ENCODE results near the gene INHBC. TPM values are rescaled to one million over a fixed set of nuclear protein-coding genes. Genes with fewer than 3 reads are reported as not detected.

Gene INHBC
- total RNA-seq, 2 experiments from 2014 or later: 0.36 TPM; not detected in 1

GRCh38 chr12:57454566-57455373 is 20.2 kb downstream of the INHBC start, which contains the start of gene INHBE:
TSS of gene INHBE (plus strand) at chr12:57455307. CDS start at chr12:57455537, 230 bp downstream.
- intact Hi-C loops (cut with micrococcal nuclease; ENCODE audit: unreplicated experiment): no loop called here
- Histone ChIP-seq H3K9me2 (ENCODE audit: insufficient read depth, low read length) (no peaks in the 10 kb centered on the region), H3K4me1 (ENCODE audit: insufficient read depth, low read length, poor library complexity, severe bottlenecking) (peaks cover 41% of the 10 kb centered on the region), H3K36me3 (ENCODE audit: insufficient read depth, low read length) (no peaks in the 10 kb centered on the region), H2AFZ (ENCODE audit: low read length) (peak within 1 kb of the TSS; percentile 23; the same call in 1 of the 2 replicates), H3K9me3 (ENCODE audit: low read length) (no peaks in the 10 kb centered on the region), H3K79me2 (ENCODE audit: insufficient read depth, low read depth, low read length) (no peaks in the 10 kb centered on the region), H3K4me2 (ENCODE audit: low read length) (peak within 1 kb of the TSS; percentile 58), H3K27ac (ENCODE audit: low read depth, low read length, poor library complexity, severe bottlenecking) (no peak within 1 kb of the TSS), H3K4me3 (ENCODE audit: low read depth, low read length, poor library complexity, severe bottlenecking) (peak within 1 kb of the TSS; percentile 42), H4K20me1 (ENCODE audit: insufficient read depth, low read length) (no peaks in the 10 kb centered on the region)
- ChIA-PET POLR2A (interaction anchor here (0.6 to 2.1 kb wide), 9 partner anchors 8 to 943 kb away, joined by 3 to 7 read pairs (median 4); partner anchors contain the start of gene SHMT2), CTCF (ENCODE audit: unreplicated experiment) (interaction anchor here (0.6 to 2.2 kb wide), 11 partner anchors 10 to 241 kb away, joined by 3 to 14 read pairs (median 5); no protein-coding TSS in a partner anchor)
- TF ChIP-seq CTCF (conservative IDR thresholded peaks at IDR 0.05; ENCODE audit: low read length): no peak
- no peak for TF ChIP-seq EZH2phosphoT487 (IDR thresholded peaks at IDR 0.05; ENCODE audit: borderline replicate concordance, low read depth, low read length)
- DNase-seq (ENCODE audit: low spot score): peak; percentile 58
- BruUV-seq (replicated peaks): no TSS peak

GRCh38 chr12:57455374-57456144 is 21.0 kb downstream of the INHBC start:
- H3K4me2 ChIP-seq (ENCODE audit: low read length): peak overlapping the region; percentile 58
- no TSS peak for BruUV-seq (replicated peaks)
- DNase-seq (ENCODE audit: low spot score): no peak
- intact Hi-C loops (cut with micrococcal nuclease; ENCODE audit: unreplicated experiment): loop anchor here (1.0 kb wide), 1 partner anchor 242 kb away; no protein-coding TSS in a partner anchor
- CTCF ChIA-PET (ENCODE audit: unreplicated experiment): interaction anchor here (0.6 to 2.2 kb wide), 11 partner anchors 10 to 242 kb away, joined by 3 to 14 read pairs (median 5); no protein-coding TSS in a partner anchor
- POLR2A ChIA-PET: interaction anchor here (0.5 to 2.1 kb wide), 15 partner anchors 9 to 943 kb away, joined by 3 to 7 read pairs (median 3); partner anchors contain the start of gene SHMT2
- H3K79me2 ChIP-seq (ENCODE audit: insufficient read depth, low read depth, low read length): no peaks in the 10 kb centered on the region
- TF ChIP-seq CTCF (conservative IDR thresholded peaks at IDR 0.05; ENCODE audit: low read length) (no peak), EZH2phosphoT487 (IDR thresholded peaks at IDR 0.05; ENCODE audit: borderline replicate concordance, low read depth, low read length) (no peak)
- no peaks in the 10 kb centered on the region for H3K9me3 ChIP-seq (ENCODE audit: low read length)
- no peaks in the 10 kb centered on the region for H3K36me3 ChIP-seq (ENCODE audit: insufficient read depth, low read length)
- no peaks in the 10 kb centered on the region for H3K9me2 ChIP-seq (ENCODE audit: insufficient read depth, low read length)
- no peaks in the 10 kb centered on the region for H4K20me1 ChIP-seq (ENCODE audit: insufficient read depth, low read length)
- peak overlapping the region; percentile 23; the same call in 1 of the 2 replicates for H2AFZ ChIP-seq (ENCODE audit: low read length)
- H3K4me3 ChIP-seq (ENCODE audit: low read depth, low read length, poor library complexity, severe bottlenecking): peak overlapping the region; percentile 42
- H3K27ac ChIP-seq (ENCODE audit: low read depth, low read length, poor library complexity, severe bottlenecking): no peak overlapping the region
- H3K4me1 ChIP-seq (ENCODE audit: insufficient read depth, low read length, poor library complexity, severe bottlenecking): peaks cover 45% of the 10 kb centered on the region

Data from OCI-LY7 (cell line).